Endodermal cell (in vitro differentiated cells): Measurements from ENCODE around the gene ROPN1L. TPM values are rescaled to one million over a fixed set of nuclear protein-coding genes. Genes with fewer than 3 reads are reported as not detected.

ENCODE experiments used
- DNase-seq: peaks from one replicate; pipeline ENCODE4 v3.0.0-alpha.2; 2017
- H3K27ac ChIP-seq: 2 replicates; pipeline ENCODE4 v1.5.1; 2013; ENCODE audit warnings: mild to moderate bottlenecking, low read depth, low read length, moderate library complexity
- H3K27me3 ChIP-seq: 2 replicates; pipeline ENCODE4 v1.6.1; 2013; ENCODE audit warnings: mild to moderate bottlenecking, low read length, moderate library complexity; ENCODE audit not compliant: insufficient read depth, control insufficient read depth, poor library complexity, severe bottlenecking
- H3K36me3 ChIP-seq: 2 replicates; pipeline ENCODE4 v1.7.0; 2013; ENCODE audit warnings: mild to moderate bottlenecking, low read length, moderate library complexity; ENCODE audit not compliant: control insufficient read depth, insufficient read depth
- H3K4me1 ChIP-seq: one replicate; pipeline ENCODE4 v1.7.0; 2013; ENCODE audit warnings: low read length; ENCODE audit not compliant: control insufficient read depth, insufficient read depth
- H3K4me3 ChIP-seq: 2 replicates; pipeline ENCODE4 v1.5.1; 2013; ENCODE audit warnings: mild to moderate bottlenecking, low read length, moderate library complexity
- H3K9ac ChIP-seq: 2 replicates; pipeline ENCODE4 v1.6.1; 2013; ENCODE audit warnings: mild to moderate bottlenecking, low read length, moderate library complexity; ENCODE audit not compliant: poor library complexity, severe bottlenecking; ENCODE audit errors: extremely low read depth
- H3K9me3 ChIP-seq: 2 replicates; pipeline ENCODE4 v1.6.1; 2013; ENCODE audit warnings: mild to moderate bottlenecking, low read length, moderate library complexity; ENCODE audit not compliant: control insufficient read depth
- H3K27ac Mint-ChIP-seq: 2 replicates; pipeline ENCODE4 v1.8.0; 2020; ENCODE audit warnings: mixed read lengths
- H3K27me3 Mint-ChIP-seq: 2 replicates; pipeline ENCODE4 v1.8.0; 2021; ENCODE audit warnings: mild to moderate bottlenecking, mixed read lengths; ENCODE audit not compliant: insufficient read depth
- H3K36me3 Mint-ChIP-seq: 2 replicates; pipeline ENCODE4 v1.8.0; 2020; ENCODE audit warnings: low read depth, mixed read lengths
- H3K4me1 Mint-ChIP-seq: 2 replicates; pipeline ENCODE4 v1.8.0; 2020; ENCODE audit warnings: mixed read lengths
- H3K4me3 Mint-ChIP-seq: 2 replicates; pipeline ENCODE4 v1.8.0; 2020; ENCODE audit warnings: mild to moderate bottlenecking, moderate library complexity, mixed read lengths
- H3K9me3 Mint-ChIP-seq: 2 replicates; pipeline ENCODE4 v1.8.0; 2020; ENCODE audit warnings: mild to moderate bottlenecking, mixed read lengths
- CTCF ChIP-seq: fragments of 200-600 bp; sonication (generic); conservative IDR thresholded peaks from 2 replicates; pipeline ENCODE4 v1.5.0; 2021; ENCODE audit warnings: antibody characterized with exemption, mild to moderate bottlenecking
- WGBS, 2 experiments: methylation state at CpG; one replicate each; pipeline versions ENCODE4 v1.1.5 to v1.1.7; 2013; ENCODE audit warnings: missing lambda C conversion rate in 2 of 2, mixed read lengths in 1 of 2; ENCODE audit not compliant: insufficient coverage in 1 of 2, insufficient read length in 1 of 2; 5-methylcytosine and 5-hydroxymethylcytosine counted together
- total RNA-seq, 2 donors: library from RNA; stranded (reverse); fragmentation: NEBNext Ultra II Directional in 1 of 2; extraction: Animal tissue kit (Norgen Biotek cat#: 25700) in 1 of 2; gene quantifications; 2 replicates in 1 of 2; 3 replicates in 1 of 2; pipeline ENCODE4 v1.2.1, GENCODE V29; 2021

Gene ROPN1L
- total RNA-seq, 2 donors from 2014 or later: 0.70 TPM; not detected in 1

- WGBS, 2 experiments: 92 to 95% methylated on average over 3 to 8 of the region's 8 CpGs
- H3K27me3 ChIP-seq: no peaks in the 10 kb centered on the region
- peaks cover 11% of the 10 kb centered on the region for H3K27me3 Mint-ChIP-seq
- no peak overlapping the region for H3K4me3 Mint-ChIP-seq
- DNase-seq: peak; percentile 32
- TF ChIP-seq CTCF: no peak
- no peaks in the 10 kb centered on the region for H3K9me3 ChIP-seq
- H3K27ac Mint-ChIP-seq: no peak overlapping the region
- H3K36me3 ChIP-seq: no peaks in the 10 kb centered on the region
- H3K27ac ChIP-seq: no peak overlapping the region
- no peaks in the 10 kb centered on the region for H3K9me3 Mint-ChIP-seq
- no peak overlapping the region for H3K9ac ChIP-seq
- H3K4me3 ChIP-seq: no peak overlapping the region
- H3K4me1 ChIP-seq: peaks cover 3% of the 10 kb centered on the region
- no peaks in the 10 kb centered on the region for H3K36me3 Mint-ChIP-seq
- H3K4me1 Mint-ChIP-seq: peaks cover 25% of the 10 kb centered on the region
Observed at GRCh38 chr5:10453545-10453944, 11.9 kb downstream of the ROPN1L start.

GRCh38 chr5:10454591-10455276, 13.1 kb downstream of the ROPN1L start:
- Histone ChIP-seq H3K9ac (no peak overlapping the region), H3K4me3 (no peak overlapping the region), H3K4me1 (peaks cover 3% of the 10 kb centered on the region), H3K9me3 (no peaks in the 10 kb centered on the region), H3K36me3 (no peaks in the 10 kb centered on the region), H3K27ac (no peak overlapping the region), H3K27me3 (no peaks in the 10 kb centered on the region)
- Mint-ChIP-seq H3K4me3 (no peak overlapping the region), H3K4me1 (peaks cover 25% of the 10 kb centered on the region), H3K27ac (no peak overlapping the region), H3K36me3 (no peaks in the 10 kb centered on the region), H3K27me3 (peaks cover 8% of the 10 kb centered on the region), H3K9me3 (no peaks in the 10 kb centered on the region)
- TF ChIP-seq CTCF: no peak
- 72 to 76% methylated on average over 16 to 19 of the region's 19 CpGs for WGBS, 2 experiments
- DNase-seq: no peak

- Mint-ChIP-seq H3K4me3 (no peak overlapping the region), H3K4me1 (peaks cover 25% of the 10 kb centered on the region), H3K9me3 (no peaks in the 10 kb centered on the region), H3K27ac (no peak overlapping the region), H3K36me3 (no peaks in the 10 kb centered on the region), H3K27me3 (peaks cover 8% of the 10 kb centered on the region)
- H3K9me3 ChIP-seq: no peaks in the 10 kb centered on the region
- TF ChIP-seq CTCF: no peak
- H3K36me3 ChIP-seq: no peaks in the 10 kb centered on the region
- peaks cover 3% of the 10 kb centered on the region for H3K4me1 ChIP-seq
- peak; percentile 88 for DNase-seq
- WGBS, 2 experiments: 28 to 44% methylated on average over 4 to 14 of the region's 14 CpGs
- no peak overlapping the region for H3K27ac ChIP-seq
- H3K27me3 ChIP-seq: no peaks in the 10 kb centered on the region
- H3K9ac ChIP-seq: no peak overlapping the region
- no peak overlapping the region for H3K4me3 ChIP-seq
Observed at GRCh38 chr5:10455277-10455670, 13.6 kb downstream of the ROPN1L start.
